Prostate gland (tissue), 2 donors: ENCODE data around the gene SLC16A11. TPM values are rescaled to one million over a fixed set of nuclear protein-coding genes. Genes with fewer than 3 reads are reported as not detected.

ENCODE experiments used
- DNase-seq: peaks from one replicate; pipeline ENCODE4 v3.0.0-alpha.2; 2019; ENCODE audit warnings: low spot score
- H3K27ac ChIP-seq, 2 donors: fragments of 200-600 bp; sonication (generic); 2 replicates each; pipeline ENCODE4 v1.5.1; 2017 to 2019
- H3K27me3 ChIP-seq: fragments of 200-600 bp; sonication (generic); replicated peaks from 2 replicates; pipeline ENCODE4 v1.5.1; 2019; ENCODE audit not compliant: insufficient read depth
- H3K36me3 ChIP-seq, 2 donors: fragments of 200-600 bp; sonication (generic); 1 replicate in 1 of 2; 2 replicates in 1 of 2; pipeline versions ENCODE4 v1.5.1 to v1.8.1; 2017 to 2019
- H3K4me1 ChIP-seq: fragments of 200-600 bp; sonication (generic); replicated peaks from 2 replicates; pipeline ENCODE4 v1.5.1; 2019
- H3K4me3 ChIP-seq, 2 donors: fragments of 200-600 bp; sonication (generic); 2 replicates each; pipeline ENCODE4 v1.5.1; 2017 to 2019
- H3K9me3 ChIP-seq: fragments of 200-600 bp; sonication (generic); 2 replicates; pipeline ENCODE4 v1.5.1; 2017
- CTCF ChIP-seq, 4 experiments: fragments of 200-600 bp in 2 of 4; fragments of 450-650 bp in 2 of 4; sonication (generic) in 2 of 4; IDR thresholded peaks; 1 replicate in 3 of 4; 2 replicates in 1 of 4; pipeline ENCODE4 v1.5.1; 2016 to 2019; ENCODE audit warnings: antibody characterized with exemption in 4 of 4, mild to moderate bottlenecking in 2 of 4, moderate library complexity in 2 of 4
- POLR2A ChIP-seq: fragments of 450-650 bp; IDR thresholded peaks from one replicate; pipeline ENCODE4 v1.6.1; 2016; ENCODE audit warnings: antibody characterized with exemption, mild to moderate bottlenecking
- POLR2AphosphoS5 ChIP-seq: sonication (generic); formaldehyde crosslinking; IDR thresholded peaks from one replicate; pipeline ENCODE4 v1.6.1; 2017; ENCODE audit warnings: antibody characterized with exemption
- WGBS: methylation state at CpG from one replicate; pipeline ENCODE4 v1.1.5; 2018; 5-methylcytosine and 5-hydroxymethylcytosine counted together
- intact Hi-C: fragments of 100-400 bp; cut with DNase I; formaldehyde crosslinking; loops from one replicate; pipeline ENCODE4 v1.14.2; 2022
- total RNA-seq, 2 donors: library from RNA; depleted of rRNA; stranded (reverse); fragments of >200 nt; gene quantifications; one replicate each; pipeline ENCODE4 v1.1.0, GENCODE V29; 2016

The SLC16A11 gene
- total RNA-seq, 2 donors from 2014 or later = 1.8 to 2.3 TPM

GRCh38 chr17:7020894-7021664 lies 22.8 kb downstream of the SLC16A11 start:
- peak overlapping the region in 1 of 2 donors; percentile 24 for H3K27ac ChIP-seq
- H3K27me3 ChIP-seq = peaks cover 3% of the 10 kb centered on the region
- H3K36me3 ChIP-seq = no peaks in the 10 kb centered on the region
- 72% methylated on average over 11 of the region's 11 CpGs for WGBS
- no peaks in the 10 kb centered on the region for H3K4me1 ChIP-seq
- H3K4me3 ChIP-seq = no peak overlapping the region
- no peak for TF ChIP-seq POLR2A
- TF ChIP-seq POLR2AphosphoS5 = no peak
- no peak for TF ChIP-seq CTCF (IDR thresholded peaks at IDR 0.05)
- intact Hi-C loops = loop anchor here (5.0 kb wide), 1 partner anchor 109 kb away; no protein-coding TSS in a partner anchor
- H3K9me3 ChIP-seq = no peaks in the 10 kb centered on the region
- DNase-seq = no peak

- H3K9me3 ChIP-seq = no peaks in the 10 kb centered on the region
- H3K36me3 ChIP-seq = no peaks in the 10 kb centered on the region
- TF ChIP-seq POLR2AphosphoS5 (peak; percentile 49), POLR2A (no peak)
- no peak for DNase-seq
- peak overlapping the region; percentile 69 to 79 for H3K27ac ChIP-seq
- peaks cover 7% of the 10 kb centered on the region for H3K4me1 ChIP-seq
- H3K4me3 ChIP-seq = peak overlapping the region; percentile 37 to 46
- WGBS = 13% methylated on average over 16 of the region's 16 CpGs
- intact Hi-C loops = loop anchor here (5.0 kb wide), 2 partner anchors 108 to 368 kb away; partner anchors contain the start of genes C17orf100 and MED31
- H3K27me3 ChIP-seq = peaks cover 3% of the 10 kb centered on the region
These were observed 23.9 kb downstream of the SLC16A11 start for GRCh38 chr17:7019839-7020519.

GRCh38 chr17:7019367-7019766 lies 24.5 kb downstream of the SLC16A11 start:
- intact Hi-C loops = loop anchor here (5.0 kb wide), 1 partner anchor 367 kb away; the partner anchor contains the start of genes C17orf100 and MED31
- 30% methylated on average over 10 of the region's 10 CpGs for WGBS
- peak overlapping the region; percentile 69 to 79 for H3K27ac ChIP-seq
- no peaks in the 10 kb centered on the region for H3K36me3 ChIP-seq
- H3K9me3 ChIP-seq = no peaks in the 10 kb centered on the region
- peaks cover 7% of the 10 kb centered on the region for H3K4me1 ChIP-seq
- peak overlapping the region; percentile 37 to 46 for H3K4me3 ChIP-seq
- DNase-seq = no peak
- H3K27me3 ChIP-seq = peaks cover 3% of the 10 kb centered on the region
- TF ChIP-seq POLR2A (no peak), POLR2AphosphoS5 (no peak), CTCF (IDR thresholded peaks at IDR 0.05) (no peak)

- Histone ChIP-seq H3K27ac (peak overlapping the region; percentile 69 to 79), H3K27me3 (peaks cover 3% of the 10 kb centered on the region), H3K9me3 (no peaks in the 10 kb centered on the region), H3K36me3 (no peaks in the 10 kb centered on the region), H3K4me3 (peak overlapping the region; percentile 37 to 46), H3K4me1 (peaks cover 15% of the 10 kb centered on the region)
- TF ChIP-seq CTCF (IDR thresholded peaks at IDR 0.05) (no peak), POLR2AphosphoS5 (no peak), POLR2A (no peak)
- intact Hi-C loops = loop anchor here (5.0 kb wide), 1 partner anchor 366 kb away; the partner anchor contains the start of genes C17orf100 and MED31
- no peak for DNase-seq
- 79% methylated on average over 10 of the region's 10 CpGs for WGBS
These were observed 25.4 kb downstream of the SLC16A11 start for GRCh38 chr17:7018331-7018964.

GRCh38 chr17:7017827-7018200 lies 26.1 kb downstream of the SLC16A11 start:
- H3K4me3 ChIP-seq = no peak overlapping the region
- peaks cover 16% of the 10 kb centered on the region for H3K4me1 ChIP-seq
- intact Hi-C loops = loop anchor here (5.0 kb wide), 1 partner anchor 366 kb away; the partner anchor contains the start of genes C17orf100 and MED31
- no peaks in the 10 kb centered on the region for H3K36me3 ChIP-seq
- no peaks in the 10 kb centered on the region for H3K9me3 ChIP-seq
- H3K27me3 ChIP-seq = peaks cover 3% of the 10 kb centered on the region
- TF ChIP-seq POLR2A (no peak), CTCF (IDR thresholded peaks at IDR 0.05) (no peak), POLR2AphosphoS5 (no peak)
- DNase-seq = no peak
- WGBS = 80% methylated on average over 12 of the region's 12 CpGs
- H3K27ac ChIP-seq = peak overlapping the region; percentile 69 to 79
